Measurements from ENCODE around the gene FBXL3. TPM values are rescaled to one million over a fixed set of nuclear protein-coding genes. Genes with fewer than 3 reads are reported as not detected.

The FBXL3 gene
- polyA plus RNA-seq, 1 donor from 2014 or later, result 44.1 TPM

DNA sequence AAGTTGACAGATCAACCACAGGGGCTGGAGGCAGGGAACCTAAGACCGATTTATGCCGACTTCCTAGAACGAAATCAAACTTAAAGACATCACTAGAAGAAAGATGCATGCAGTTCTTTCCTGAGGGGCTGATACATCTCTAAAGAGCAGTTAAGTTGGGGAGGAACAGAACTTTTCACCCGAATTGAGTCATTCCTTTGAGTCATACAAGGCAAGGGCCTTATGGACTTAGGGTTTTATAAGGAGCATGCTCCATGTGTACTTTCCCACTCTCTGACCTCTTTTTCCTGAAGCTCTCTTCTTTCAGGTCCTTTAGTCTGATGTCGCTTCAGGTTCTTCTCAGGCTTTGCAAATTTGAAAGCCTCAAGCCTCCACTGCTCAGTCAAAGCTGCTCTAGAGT lies 7.9 kb upstream of the FBXL3 start:
- Histone ChIP-seq H4K20me1 (ENCODE audit: insufficient read depth) (no peaks in the 10 kb centered on the region), H3K4me2 (ENCODE audit: low read length) (no peak overlapping the region), H3K9me3 (ENCODE audit: low read length) (no peaks in the 10 kb centered on the region), H3K36me3 (ENCODE audit: insufficient read depth, low read length) (no peaks in the 10 kb centered on the region), H3K27ac (ENCODE audit: low read length) (no peak overlapping the region), H3K27me3 (ENCODE audit: insufficient read depth, low read depth, low read length) (no peaks in the 10 kb centered on the region), H2AFZ (ENCODE audit: low read depth, low read length) (no peak overlapping the region), H3K9me2 (ENCODE audit: insufficient read depth, low read length) (no peaks in the 10 kb centered on the region), H3K79me2 (replicated peaks; ENCODE audit: insufficient read depth, low read length) (no peaks in the 10 kb centered on the region), H3K4me3 (ENCODE audit: low read length) (no peak overlapping the region), H3K9ac (ENCODE audit: low read length) (no peak overlapping the region), H3F3A (ENCODE audit: insufficient read depth, low read length, poor library complexity, severe bottlenecking) (no peaks in the 10 kb centered on the region)
- no peak for TF ChIP-seq TAF1 (IDR thresholded peaks at IDR 0.05; ENCODE audit: low read depth)
- TF ChIP-seq SMC3 (conservative IDR thresholded peaks at IDR 0.05; ENCODE audit: poor library complexity), result no peak
- TF ChIP-seq POLR2AphosphoS5 (IDR thresholded peaks at IDR 0.05), result no peak
- no peak for TF ChIP-seq RAD21 (conservative IDR thresholded peaks at IDR 0.05)
- no peak for TF ChIP-seq MXI1 (conservative IDR thresholded peaks at IDR 0.05; ENCODE audit: poor library complexity, severe bottlenecking)
- TF ChIP-seq, protein P1, sequence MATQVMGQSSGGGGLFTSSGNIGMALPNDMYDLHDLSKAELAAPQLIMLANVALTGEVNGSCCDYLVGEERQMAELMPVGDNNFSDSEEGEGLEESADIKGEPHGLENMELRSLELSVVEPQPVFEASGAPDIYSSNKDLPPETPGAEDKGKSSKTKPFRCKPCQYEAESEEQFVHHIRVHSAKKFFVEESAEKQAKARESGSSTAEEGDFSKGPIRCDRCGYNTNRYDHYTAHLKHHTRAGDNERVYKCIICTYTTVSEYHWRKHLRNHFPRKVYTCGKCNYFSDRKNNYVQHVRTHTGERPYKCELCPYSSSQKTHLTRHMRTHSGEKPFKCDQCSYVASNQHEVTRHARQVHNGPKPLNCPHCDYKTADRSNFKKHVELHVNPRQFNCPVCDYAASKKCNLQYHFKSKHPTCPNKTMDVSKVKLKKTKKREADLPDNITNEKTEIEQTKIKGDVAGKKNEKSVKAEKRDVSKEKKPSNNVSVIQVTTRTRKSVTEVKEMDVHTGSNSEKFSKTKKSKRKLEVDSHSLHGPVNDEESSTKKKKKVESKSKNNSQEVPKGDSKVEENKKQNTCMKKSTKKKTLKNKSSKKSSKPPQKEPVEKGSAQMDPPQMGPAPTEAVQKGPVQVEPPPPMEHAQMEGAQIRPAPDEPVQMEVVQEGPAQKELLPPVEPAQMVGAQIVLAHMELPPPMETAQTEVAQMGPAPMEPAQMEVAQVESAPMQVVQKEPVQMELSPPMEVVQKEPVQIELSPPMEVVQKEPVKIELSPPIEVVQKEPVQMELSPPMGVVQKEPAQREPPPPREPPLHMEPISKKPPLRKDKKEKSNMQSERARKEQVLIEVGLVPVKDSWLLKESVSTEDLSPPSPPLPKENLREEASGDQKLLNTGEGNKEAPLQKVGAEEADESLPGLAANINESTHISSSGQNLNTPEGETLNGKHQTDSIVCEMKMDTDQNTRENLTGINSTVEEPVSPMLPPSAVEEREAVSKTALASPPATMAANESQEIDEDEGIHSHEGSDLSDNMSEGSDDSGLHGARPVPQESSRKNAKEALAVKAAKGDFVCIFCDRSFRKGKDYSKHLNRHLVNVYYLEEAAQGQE (IDR thresholded peaks at IDR 0.05; ENCODE audit: borderline replicate concordance), result no peak
- no peak for TF ChIP-seq EP300 (conservative IDR thresholded peaks at IDR 0.05; ENCODE audit: poor library complexity, severe bottlenecking)
- TF ChIP-seq, protein P2, sequence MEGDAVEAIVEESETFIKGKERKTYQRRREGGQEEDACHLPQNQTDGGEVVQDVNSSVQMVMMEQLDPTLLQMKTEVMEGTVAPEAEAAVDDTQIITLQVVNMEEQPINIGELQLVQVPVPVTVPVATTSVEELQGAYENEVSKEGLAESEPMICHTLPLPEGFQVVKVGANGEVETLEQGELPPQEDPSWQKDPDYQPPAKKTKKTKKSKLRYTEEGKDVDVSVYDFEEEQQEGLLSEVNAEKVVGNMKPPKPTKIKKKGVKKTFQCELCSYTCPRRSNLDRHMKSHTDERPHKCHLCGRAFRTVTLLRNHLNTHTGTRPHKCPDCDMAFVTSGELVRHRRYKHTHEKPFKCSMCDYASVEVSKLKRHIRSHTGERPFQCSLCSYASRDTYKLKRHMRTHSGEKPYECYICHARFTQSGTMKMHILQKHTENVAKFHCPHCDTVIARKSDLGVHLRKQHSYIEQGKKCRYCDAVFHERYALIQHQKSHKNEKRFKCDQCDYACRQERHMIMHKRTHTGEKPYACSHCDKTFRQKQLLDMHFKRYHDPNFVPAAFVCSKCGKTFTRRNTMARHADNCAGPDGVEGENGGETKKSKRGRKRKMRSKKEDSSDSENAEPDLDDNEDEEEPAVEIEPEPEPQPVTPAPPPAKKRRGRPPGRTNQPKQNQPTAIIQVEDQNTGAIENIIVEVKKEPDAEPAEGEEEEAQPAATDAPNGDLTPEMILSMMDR (IDR thresholded peaks at IDR 0.05; ENCODE audit: poor library complexity, severe bottlenecking), result no peak
- no peak for TF ChIP-seq EZH2 (IDR thresholded peaks at IDR 0.05; ENCODE audit: borderline replicate concordance, insufficient read depth, low read length, poor library complexity, severe bottlenecking)

DNA sequence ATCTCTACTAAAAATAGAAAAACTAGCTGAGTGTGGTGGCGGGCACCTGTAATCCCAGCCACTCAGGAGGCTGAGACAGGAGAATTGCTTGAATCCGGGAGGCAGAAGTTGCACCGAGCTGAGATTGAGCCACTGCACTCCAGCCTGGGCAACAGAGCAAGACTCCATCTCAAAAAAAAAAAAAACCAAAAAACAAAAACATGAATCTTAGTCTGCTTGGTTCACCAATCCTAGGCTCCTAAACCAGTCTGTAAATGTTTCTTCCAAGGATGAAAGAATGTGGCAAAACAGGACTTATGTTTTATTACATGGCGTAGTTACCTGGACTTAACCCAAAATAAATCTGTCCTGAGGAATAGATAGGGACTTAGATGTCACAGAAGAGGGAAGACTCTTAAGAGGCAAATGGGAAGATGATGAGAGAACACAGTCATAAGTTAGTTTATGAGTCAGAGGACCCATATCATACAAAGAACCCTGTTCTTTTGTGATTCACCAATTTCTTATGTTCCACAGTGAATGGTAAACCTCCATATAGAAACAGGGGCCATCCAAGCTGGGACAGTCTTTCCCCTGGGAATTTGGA lies 6.9 kb upstream of the FBXL3 start:
- H3K4me3 ChIP-seq (ENCODE audit: low read length), result no peak overlapping the region
- no peaks in the 10 kb centered on the region for H3K27me3 ChIP-seq (ENCODE audit: insufficient read depth, low read depth, low read length)
- no peaks in the 10 kb centered on the region for H3K9me3 ChIP-seq (ENCODE audit: low read length)
- no peak overlapping the region for H3K27ac ChIP-seq (ENCODE audit: low read length)
- H3K9me2 ChIP-seq (ENCODE audit: insufficient read depth, low read length), result no peaks in the 10 kb centered on the region
- H4K20me1 ChIP-seq (ENCODE audit: insufficient read depth), result no peaks in the 10 kb centered on the region
- no peak overlapping the region for H3K9ac ChIP-seq (ENCODE audit: low read length)
- no peaks in the 10 kb centered on the region for H3F3A ChIP-seq (ENCODE audit: insufficient read depth, low read length, poor library complexity, severe bottlenecking)
- no peak overlapping the region for H3K4me2 ChIP-seq (ENCODE audit: low read length)
- TF ChIP-seq EP300 (conservative IDR thresholded peaks at IDR 0.05; ENCODE audit: poor library complexity, severe bottlenecking) (no peak), EZH2 (IDR thresholded peaks at IDR 0.05; ENCODE audit: borderline replicate concordance, insufficient read depth, low read length, poor library complexity, severe bottlenecking) (no peak), RAD21 (conservative IDR thresholded peaks at IDR 0.05) (no peak), TAF1 (IDR thresholded peaks at IDR 0.05; ENCODE audit: low read depth) (no peak), POLR2AphosphoS5 (IDR thresholded peaks at IDR 0.05) (no peak), SMC3 (conservative IDR thresholded peaks at IDR 0.05; ENCODE audit: poor library complexity) (no peak), MXI1 (conservative IDR thresholded peaks at IDR 0.05; ENCODE audit: poor library complexity, severe bottlenecking) (no peak)
- TF ChIP-seq, protein P2 (IDR thresholded peaks at IDR 0.05; ENCODE audit: poor library complexity, severe bottlenecking), result no peak
- TF ChIP-seq, protein P1 (IDR thresholded peaks at IDR 0.05; ENCODE audit: borderline replicate concordance), result no peak
- no peak overlapping the region for H2AFZ ChIP-seq (ENCODE audit: low read depth, low read length)
- H3K79me2 ChIP-seq (replicated peaks; ENCODE audit: insufficient read depth, low read length), result no peaks in the 10 kb centered on the region
- H3K36me3 ChIP-seq (ENCODE audit: insufficient read depth, low read length), result no peaks in the 10 kb centered on the region

Data from neural cell (in vitro differentiated cells).